ENCODE measurements around the gene PFDN4.

The PFDN4 gene

GRCh38 chr20:54200487-54201267 is 7.2 kb upstream of the PFDN4 start:
- no peak for FAIRE-seq

- no peak for FAIRE-seq
These were observed 6.5 kb upstream of the PFDN4 start for GRCh38 chr20:54201268-54201846.

GRCh38 chr20:54203281-54203680 is 4.6 kb upstream of the PFDN4 start:
- no peak for FAIRE-seq

- FAIRE-seq = no peak
These were observed 3.8 kb upstream of the PFDN4 start for GRCh38 chr20:54204063-54204462.

- FAIRE-seq = no peak
These were observed 3.4 kb upstream of the PFDN4 start for GRCh38 chr20:54204481-54204880.

- FAIRE-seq = no peak
These were observed 2.4 kb upstream of the PFDN4 start for GRCh38 chr20:54205450-54205849.

- FAIRE-seq = no peak
These were observed 689 bp upstream of the PFDN4 start for GRCh38 chr20:54207053-54207742.

GRCh38 chr20:54208548-54209176 is 775 bp downstream of the PFDN4 start:
- no peak for FAIRE-seq

- FAIRE-seq = no peak
These were observed 1.4 kb downstream of the PFDN4 start for GRCh38 chr20:54209216-54209813.

GRCh38 chr20:54212226-54212625 is 4.3 kb downstream of the PFDN4 start:
- no peak for FAIRE-seq

- no peak for FAIRE-seq
These were observed 5.0 kb downstream of the PFDN4 start for GRCh38 chr20:54212871-54213270.

GRCh38 chr20:54214566-54214965 is 6.7 kb downstream of the PFDN4 start:
- FAIRE-seq = no peak

GRCh38 chr20:54215157-54215789 is 7.4 kb downstream of the PFDN4 start:
- no peak for FAIRE-seq

GRCh38 chr20:54217762-54218161 is 9.9 kb downstream of the PFDN4 start:
- FAIRE-seq = no peak

GRCh38 chr20:54218470-54218869 is 10.6 kb downstream of the PFDN4 start:
- no peak for FAIRE-seq

- FAIRE-seq = peak; percentile 76
These were observed 12.0 kb downstream of the PFDN4 start for GRCh38 chr20:54219751-54220426.

- FAIRE-seq = no peak
These were observed 12.8 kb downstream of the PFDN4 start for GRCh38 chr20:54220722-54221121.

GRCh38 chr20:54221353-54221752 is 13.5 kb downstream of the PFDN4 start:
- no peak for FAIRE-seq

GRCh38 chr20:54221996-54222890 is 14.4 kb downstream of the PFDN4 start:
- FAIRE-seq = no peak

GRCh38 chr20:54223285-54223684 is 15.4 kb downstream of the PFDN4 start:
- no peak for FAIRE-seq

GRCh38 chr20:54223751-54224150 is 15.9 kb downstream of the PFDN4 start:
- FAIRE-seq = no peak

Data from endometrium (tissue), 2 donors.